PC-9 (cell line): ENCODE measurements around the gene MAML3.

Source experiments
- CTCF ChIP-seq: fragments of 200-600 bp; sonication (generic); conservative IDR thresholded peaks from 2 replicates; pipeline ENCODE4 v1.6.1; 2017; ENCODE audit warnings: mixed run types, antibody characterized with exemption, mild to moderate bottlenecking, moderate library complexity
- EZH2 ChIP-seq: fragments of 200-600 bp; sonication (generic); IDR thresholded peaks from 2 replicates; pipeline ENCODE4 v1.8.0; 2017; ENCODE audit warnings: antibody characterized with exemption, low read depth

- TF ChIP-seq CTCF: no peak
- TF ChIP-seq EZH2: no peak
Measured at GRCh38 chr4:140025470-140025869, 128.5 kb downstream of the MAML3 start.
